ENCODE measurements around the gene LPGAT1. TPM values are rescaled to one million over a fixed set of nuclear protein-coding genes. Genes with fewer than 3 reads are reported as not detected.

The LPGAT1 gene
- total and polyA plus RNA-seq, 2 experiments from 2014 or later: 36.4 to 92.1 TPM

GRCh38 chr1:211704543-211704942, 126.0 kb downstream of the LPGAT1 start:
- no peak overlapping the region for H3K27ac ChIP-seq
- no peak overlapping the region for H3K4me2 ChIP-seq
- no peaks in the 10 kb centered on the region for H3K27me3 ChIP-seq
- H3K79me2 ChIP-seq: no peaks in the 10 kb centered on the region
- no peaks in the 10 kb centered on the region for H3K9me2 ChIP-seq (replicated peaks; ENCODE audit: insufficient read depth)
- no peak overlapping the region for H2AFZ ChIP-seq
- no peak overlapping the region for H3K4me3 ChIP-seq
- no peak for TF ChIP-seq EZH2 (IDR thresholded peaks at IDR 0.05; ENCODE audit: borderline replicate concordance)
- TF ChIP-seq EZH2phosphoT487 (IDR thresholded peaks at IDR 0.05; ENCODE audit: low read depth, severe bottlenecking, unreplicated experiment): no peak
- TF ChIP-seq CTCF (IDR thresholded peaks at IDR 0.05; ENCODE audit: poor library complexity): no peak
- H4K20me1 ChIP-seq (ENCODE audit: insufficient read depth, poor library complexity, severe bottlenecking): no peaks in the 10 kb centered on the region
- no peaks in the 10 kb centered on the region for H3K9me3 ChIP-seq (ENCODE audit: low read depth)
- WGBS (ENCODE audit: low lambda C conversion rate, missing lambda C conversion rate): 90% methylated on average over 3 of the region's 3 CpGs
- peaks cover 6% of the 10 kb centered on the region for H3K4me1 ChIP-seq (ENCODE audit: insufficient read depth)
- no peak for DNase-seq (ENCODE audit: low spot score)
- H3K36me3 ChIP-seq (replicated peaks; ENCODE audit: insufficient read depth, low read depth): no peaks in the 10 kb centered on the region

- Histone ChIP-seq H3K27ac (no peak overlapping the region), H3K4me2 (no peak overlapping the region), H3K36me3 (replicated peaks; ENCODE audit: insufficient read depth, low read depth) (no peaks in the 10 kb centered on the region), H3K27me3 (no peaks in the 10 kb centered on the region), H2AFZ (no peak overlapping the region), H3K4me1 (ENCODE audit: insufficient read depth) (peaks cover 7% of the 10 kb centered on the region), H3K9me2 (replicated peaks; ENCODE audit: insufficient read depth) (no peaks in the 10 kb centered on the region), H3K9me3 (ENCODE audit: low read depth) (no peaks in the 10 kb centered on the region), H3K79me2 (no peaks in the 10 kb centered on the region), H3K4me3 (no peak overlapping the region), H4K20me1 (ENCODE audit: insufficient read depth, poor library complexity, severe bottlenecking) (no peaks in the 10 kb centered on the region)
- TF ChIP-seq CTCF (IDR thresholded peaks at IDR 0.05; ENCODE audit: poor library complexity) (no peak), EZH2phosphoT487 (IDR thresholded peaks at IDR 0.05; ENCODE audit: low read depth, severe bottlenecking, unreplicated experiment) (no peak), EZH2 (IDR thresholded peaks at IDR 0.05; ENCODE audit: borderline replicate concordance) (no peak)
- DNase-seq (ENCODE audit: low spot score): no peak
- 83% methylated on average over 11 of the region's 11 CpGs for WGBS (ENCODE audit: low lambda C conversion rate, missing lambda C conversion rate)
Observed at GRCh38 chr1:211703812-211704537, 126.6 kb downstream of the LPGAT1 start.

GRCh38 chr1:211701733-211702132, 128.8 kb downstream of the LPGAT1 start:
- no peak for TF ChIP-seq EZH2 (IDR thresholded peaks at IDR 0.05; ENCODE audit: borderline replicate concordance)
- TF ChIP-seq CTCF (IDR thresholded peaks at IDR 0.05; ENCODE audit: poor library complexity): no peak
- no peak for TF ChIP-seq EZH2phosphoT487 (IDR thresholded peaks at IDR 0.05; ENCODE audit: low read depth, severe bottlenecking, unreplicated experiment)
- WGBS (ENCODE audit: low lambda C conversion rate, missing lambda C conversion rate): 85% methylated on average over 6 of the region's 6 CpGs
- Histone ChIP-seq H3K36me3 (replicated peaks; ENCODE audit: insufficient read depth, low read depth) (no peaks in the 10 kb centered on the region), H3K9me3 (ENCODE audit: low read depth) (no peaks in the 10 kb centered on the region), H3K27ac (no peak overlapping the region), H3K4me2 (no peak overlapping the region), H3K79me2 (no peaks in the 10 kb centered on the region), H4K20me1 (ENCODE audit: insufficient read depth, poor library complexity, severe bottlenecking) (no peaks in the 10 kb centered on the region), H2AFZ (no peak overlapping the region), H3K4me3 (no peak overlapping the region), H3K4me1 (ENCODE audit: insufficient read depth) (peaks cover 17% of the 10 kb centered on the region), H3K9me2 (replicated peaks; ENCODE audit: insufficient read depth) (no peaks in the 10 kb centered on the region), H3K27me3 (no peaks in the 10 kb centered on the region)
- no peak for DNase-seq (ENCODE audit: low spot score)
